Measurements from ENCODE around the gene DDX39B. TPM values are rescaled to one million over a fixed set of nuclear protein-coding genes. Genes with fewer than 3 reads are reported as not detected.
A peak's percentile ranks its signal among the peaks of the same experiment; 100 is the strongest.

DDX39B gene
- total RNA-seq, 1 donor from 2014 or later, result 331 TPM

- H3K27me3 Mint-ChIP-seq (ENCODE audit: unreplicated experiment), result peaks cover 6% of the 10 kb centered on the region
Measured at GRCh38 chr6:31569861-31570536, 28.2 kb upstream of the DDX39B start.

GRCh38 chr6:31568537-31568961 lies 26.7 kb upstream of the DDX39B start:
- no peaks in the 10 kb centered on the region for H3K4me1 Mint-ChIP-seq (ENCODE audit: unreplicated experiment)
- H3K27me3 Mint-ChIP-seq (ENCODE audit: unreplicated experiment), result peaks cover 6% of the 10 kb centered on the region
- no peak overlapping the region for H3K27ac Mint-ChIP-seq (ENCODE audit: unreplicated experiment)
- DNase-seq (ENCODE audit: extremely low spot score, unreplicated experiment), result no peak
- H3K36me3 Mint-ChIP-seq (ENCODE audit: unreplicated experiment), result no peaks in the 10 kb centered on the region
- H3K4me3 Mint-ChIP-seq (ENCODE audit: unreplicated experiment), result no peak overlapping the region
- no peak for TF ChIP-seq CTCF (IDR thresholded peaks at IDR 0.05)
- H3K9me3 Mint-ChIP-seq (ENCODE audit: unreplicated experiment), result no peaks in the 10 kb centered on the region

More at GRCh38 chr6:31569861-31570536, 28.2 kb upstream of the DDX39B start:
- no peak for TF ChIP-seq CTCF (IDR thresholded peaks at IDR 0.05)
- H3K4me1 Mint-ChIP-seq (ENCODE audit: unreplicated experiment), result no peaks in the 10 kb centered on the region
- no peaks in the 10 kb centered on the region for H3K36me3 Mint-ChIP-seq (ENCODE audit: unreplicated experiment)
- H3K4me3 Mint-ChIP-seq (ENCODE audit: unreplicated experiment), result no peak overlapping the region
- H3K9me3 Mint-ChIP-seq (ENCODE audit: unreplicated experiment), result no peaks in the 10 kb centered on the region
- no peak for DNase-seq (ENCODE audit: extremely low spot score, unreplicated experiment)
- H3K27ac Mint-ChIP-seq (ENCODE audit: unreplicated experiment), result no peak overlapping the region

- Mint-ChIP-seq H3K27ac (ENCODE audit: unreplicated experiment) (no peak overlapping the region), H3K4me3 (ENCODE audit: unreplicated experiment) (no peak overlapping the region)
Measured at GRCh38 chr6:31567531-31568370, 25.9 kb upstream of the DDX39B start.

GRCh38 chr6:31560697-31561058 lies 18.9 kb upstream of the DDX39B start:
- H3K4me3 Mint-ChIP-seq (ENCODE audit: unreplicated experiment), result no peak overlapping the region
- no peak for DNase-seq (ENCODE audit: extremely low spot score, unreplicated experiment)
- H3K36me3 Mint-ChIP-seq (ENCODE audit: unreplicated experiment), result peaks cover 30% of the 10 kb centered on the region
- TF ChIP-seq CTCF (IDR thresholded peaks at IDR 0.05), result no peak
- H3K9me3 Mint-ChIP-seq (ENCODE audit: unreplicated experiment), result no peaks in the 10 kb centered on the region
- peaks cover 25% of the 10 kb centered on the region for H3K4me1 Mint-ChIP-seq (ENCODE audit: unreplicated experiment)
- H3K27ac Mint-ChIP-seq (ENCODE audit: unreplicated experiment), result peak overlapping the region; percentile 48
- H3K27me3 Mint-ChIP-seq (ENCODE audit: unreplicated experiment), result no peaks in the 10 kb centered on the region

More at GRCh38 chr6:31567531-31568370, 25.9 kb upstream of the DDX39B start:
- H3K9me3 Mint-ChIP-seq (ENCODE audit: unreplicated experiment), result no peaks in the 10 kb centered on the region
- peaks cover 6% of the 10 kb centered on the region for H3K27me3 Mint-ChIP-seq (ENCODE audit: unreplicated experiment)
- no peak for DNase-seq (ENCODE audit: extremely low spot score, unreplicated experiment)
- H3K4me1 Mint-ChIP-seq (ENCODE audit: unreplicated experiment), result peaks cover 2% of the 10 kb centered on the region
- no peak for TF ChIP-seq CTCF (IDR thresholded peaks at IDR 0.05)
- no peaks in the 10 kb centered on the region for H3K36me3 Mint-ChIP-seq (ENCODE audit: unreplicated experiment)

Data from osteocyte (in vitro differentiated cells).